OCI-LY3 (cell line): ENCODE data around the gene OGDH.

ENCODE experiments used
- H2AFZ ChIP-seq: fragments of 200-600, 300-600 bp; shearing (Covaris generic); 2 replicates; pipeline ENCODE4 v1.6.0; 2014; ENCODE audit warnings: antibody characterized with exemption, low read depth, low read length
- H3K27ac ChIP-seq: fragments of 200-600, 300-600 bp; sonication (generic); 2 replicates; pipeline ENCODE4 v1.5.1; 2014; ENCODE audit warnings: mild to moderate bottlenecking, low read length, moderate library complexity, mixed read lengths
- H3K27me3 ChIP-seq: fragments of 200-600, 300-600 bp; sonication (generic); 2 replicates; pipeline ENCODE4 v1.6.1; 2014; ENCODE audit warnings: low read depth, low read length, mixed read lengths
- H3K36me3 ChIP-seq: fragments of 200-600, 300-600 bp; sonication (generic); replicated peaks from 2 replicates; pipeline ENCODE3; 2014; ENCODE audit warnings: low read depth, low read length, mixed read lengths
- H3K4me1 ChIP-seq: fragments of 300-600, 200-600 bp; sonication (generic); 2 replicates; pipeline ENCODE4 v1.6.1; 2014; ENCODE audit warnings: low read length, mixed read lengths
- H3K4me2 ChIP-seq: fragments of 200-600, 300-600 bp; sonication (generic); 2 replicates; pipeline ENCODE4 v1.6.1; 2014; ENCODE audit warnings: low read length, mixed read lengths
- H3K4me3 ChIP-seq: fragments of 300-600, 200-600 bp; sonication (generic); 2 replicates; pipeline ENCODE4 v1.5.1; 2014; ENCODE audit warnings: antibody characterized with exemption, mild to moderate bottlenecking, low read length, moderate library complexity
- H3K79me2 ChIP-seq: fragments of 300-600, 200-600 bp; shearing (Covaris generic); 2 replicates; pipeline ENCODE4 v1.6.1; 2014; ENCODE audit warnings: mild to moderate bottlenecking, low read length, mixed read lengths
- H3K9ac ChIP-seq: fragments of 300-600, 200-600 bp; shearing (Covaris generic); 2 replicates; pipeline ENCODE4 v1.6.0; 2014; ENCODE audit warnings: mild to moderate bottlenecking, low read length, moderate library complexity
- H3K9me3 ChIP-seq: fragments of 200-600, 300-600 bp; shearing (Covaris generic); 2 replicates; pipeline ENCODE4 v1.6.1; 2014; ENCODE audit warnings: low read length, mixed read lengths; ENCODE audit not compliant: insufficient read depth
- H4K20me1 ChIP-seq: fragments of 200-600, 300-600 bp; sonication (generic); 2 replicates; pipeline ENCODE4 v1.6.1; 2016; ENCODE audit warnings: low read length, mixed read lengths; ENCODE audit not compliant: insufficient read depth
- CTCF ChIP-seq: fragments of 200-600, 300-600 bp; sonication (generic); IDR thresholded peaks from 2 replicates; pipeline ENCODE4 v1.5.1; 2014; ENCODE audit warnings: antibody characterized with exemption, low read length, low read depth
- EZH2phosphoT487 ChIP-seq: fragments of 200-600 bp; shearing (Covaris generic); IDR thresholded peaks from 2 replicates; pipeline ENCODE4 v1.6.1; 2018; ENCODE audit warnings: antibody characterized with exemption, mixed run types, low read depth

The OGDH gene

GRCh38 chr7:44678101-44678470 lies 71.7 kb downstream of the OGDH start:
- Histone ChIP-seq H4K20me1 (no peaks in the 10 kb centered on the region), H3K9me3 (no peaks in the 10 kb centered on the region), H3K27ac (no peak overlapping the region), H3K36me3 (peaks cover 37% of the 10 kb centered on the region), H3K4me3 (no peak overlapping the region), H3K27me3 (no peaks in the 10 kb centered on the region), H2AFZ (no peak overlapping the region), H3K4me2 (no peak overlapping the region), H3K9ac (no peak overlapping the region), H3K4me1 (peaks cover 42% of the 10 kb centered on the region), H3K79me2 (no peaks in the 10 kb centered on the region)
- TF ChIP-seq CTCF (no peak), EZH2phosphoT487 (no peak)

- Histone ChIP-seq H2AFZ (no peak overlapping the region), H3K27ac (no peak overlapping the region), H3K4me1 (peaks cover 38% of the 10 kb centered on the region), H3K36me3 (peaks cover 35% of the 10 kb centered on the region), H4K20me1 (no peaks in the 10 kb centered on the region), H3K4me2 (no peak overlapping the region), H3K4me3 (no peak overlapping the region), H3K27me3 (no peaks in the 10 kb centered on the region), H3K9ac (no peak overlapping the region), H3K9me3 (no peaks in the 10 kb centered on the region), H3K79me2 (no peaks in the 10 kb centered on the region)
- no peak for TF ChIP-seq EZH2phosphoT487
- TF ChIP-seq CTCF = no peak
Measured at GRCh38 chr7:44678471-44679179, 72.2 kb downstream of the OGDH start.

DNA sequence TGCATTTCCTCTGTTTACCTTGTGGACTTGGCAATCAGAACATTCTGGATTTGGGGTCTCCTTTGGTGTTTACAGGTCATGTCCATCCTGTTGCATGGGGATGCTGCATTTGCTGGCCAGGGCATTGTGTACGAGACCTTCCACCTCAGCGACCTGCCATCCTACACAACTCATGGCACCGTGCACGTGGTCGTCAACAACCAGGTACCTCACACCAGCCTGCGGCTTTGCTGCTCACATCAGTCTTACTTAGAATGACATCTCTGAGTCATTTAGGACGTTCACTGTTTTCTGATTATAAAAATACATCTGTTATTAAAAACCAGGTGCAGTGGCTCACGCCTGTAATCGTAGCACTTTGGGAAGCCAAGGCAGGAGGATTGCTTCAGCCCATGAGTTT lies 75.2 kb downstream of the OGDH start:
- H3K36me3 ChIP-seq = peaks cover 29% of the 10 kb centered on the region
- no peak overlapping the region for H3K27ac ChIP-seq
- H3K9ac ChIP-seq = no peak overlapping the region
- H3K4me2 ChIP-seq = no peak overlapping the region
- H3K4me3 ChIP-seq = no peak overlapping the region
- no peaks in the 10 kb centered on the region for H3K9me3 ChIP-seq
- TF ChIP-seq CTCF (no peak), EZH2phosphoT487 (no peak)
- peaks cover 35% of the 10 kb centered on the region for H3K4me1 ChIP-seq
- H2AFZ ChIP-seq = no peak overlapping the region
- no peaks in the 10 kb centered on the region for H3K79me2 ChIP-seq
- H3K27me3 ChIP-seq = no peaks in the 10 kb centered on the region
- no peaks in the 10 kb centered on the region for H4K20me1 ChIP-seq

- H3K27me3 ChIP-seq = no peaks in the 10 kb centered on the region
- H3K9me3 ChIP-seq = no peaks in the 10 kb centered on the region
- no peak overlapping the region for H3K4me2 ChIP-seq
- peaks cover 12% of the 10 kb centered on the region for H3K36me3 ChIP-seq
- H2AFZ ChIP-seq = no peak overlapping the region
- H3K4me3 ChIP-seq = no peak overlapping the region
- TF ChIP-seq CTCF = no peak
- no peak for TF ChIP-seq EZH2phosphoT487
- H3K79me2 ChIP-seq = no peaks in the 10 kb centered on the region
- H3K27ac ChIP-seq = no peak overlapping the region
- no peaks in the 10 kb centered on the region for H4K20me1 ChIP-seq
- H3K9ac ChIP-seq = no peak overlapping the region
- peaks cover 4% of the 10 kb centered on the region; the same call in 1 of the 2 replicates for H3K4me1 ChIP-seq
Measured at GRCh38 chr7:44685723-44686122, 79.3 kb downstream of the OGDH start.
